Umbilical cord (tissue), 2 donors: ENCODE results near the gene TTYH3. TPM values are rescaled to one million over a fixed set of nuclear protein-coding genes. Genes with fewer than 3 reads are reported as not detected.
A peak's percentile ranks its signal among the peaks of the same experiment; 100 is the strongest.

Experiments
- DNase-seq: peaks from one replicate; pipeline ENCODE4 v3.0.0-alpha.2; 2015; ENCODE audit warnings: low spot score
- total RNA-seq: library from RNA; depleted of rRNA; stranded (reverse); fragments of >200 nt; gene quantifications from one replicate; pipeline ENCODE4 v1.2.3, GENCODE V29; 2014; ENCODE audit warnings: low replicate concordance; ENCODE audit not compliant: insufficient read depth

TTYH3 gene
- total RNA-seq, 1 donor from 2014 or later = 20.5 TPM

- no peak for DNase-seq
Measured at GRCh38 chr7:2634267-2635145, 2.7 kb downstream of the TTYH3 start.

GRCh38 chr7:2635148-2635668 lies 3.4 kb downstream of the TTYH3 start:
- no peak for DNase-seq

GRCh38 chr7:2635810-2636701 lies 4.3 kb downstream of the TTYH3 start:
- DNase-seq = no peak

- DNase-seq = no peak
Measured at GRCh38 chr7:2637066-2637471, 5.3 kb downstream of the TTYH3 start.

GRCh38 chr7:2637505-2638223 lies 5.9 kb downstream of the TTYH3 start:
- no peak for DNase-seq

- DNase-seq = no peak
Measured at GRCh38 chr7:2638224-2638991, 6.6 kb downstream of the TTYH3 start.

GRCh38 chr7:2639181-2639681 lies 7.4 kb downstream of the TTYH3 start:
- no peak for DNase-seq

GRCh38 chr7:2639695-2640481 lies 8.1 kb downstream of the TTYH3 start:
- no peak for DNase-seq

GRCh38 chr7:2640482-2640830 lies 8.7 kb downstream of the TTYH3 start:
- no peak for DNase-seq

- no peak for DNase-seq
Measured at GRCh38 chr7:2640846-2641316, 9.1 kb downstream of the TTYH3 start.

GRCh38 chr7:2641406-2642393 lies 9.9 kb downstream of the TTYH3 start:
- DNase-seq = peak; percentile 86

- DNase-seq = no peak
Measured at GRCh38 chr7:2643386-2644219, 11.8 kb downstream of the TTYH3 start.

- DNase-seq = no peak
Measured at GRCh38 chr7:2644220-2644561, 12.4 kb downstream of the TTYH3 start.

- no peak for DNase-seq
Measured at GRCh38 chr7:2644562-2645273, 12.9 kb downstream of the TTYH3 start.

- DNase-seq = no peak
Measured at GRCh38 chr7:2645274-2645868, 13.6 kb downstream of the TTYH3 start.

GRCh38 chr7:2646336-2646679 lies 14.5 kb downstream of the TTYH3 start:
- no peak for DNase-seq
